ENCODE data around the gene SORCS3. TPM values are rescaled to one million over a fixed set of nuclear protein-coding genes. Genes with fewer than 3 reads are reported as not detected.

Gene SORCS3
- total RNA-seq, 1 experiment from 2014 or later, result not detected

DNA sequence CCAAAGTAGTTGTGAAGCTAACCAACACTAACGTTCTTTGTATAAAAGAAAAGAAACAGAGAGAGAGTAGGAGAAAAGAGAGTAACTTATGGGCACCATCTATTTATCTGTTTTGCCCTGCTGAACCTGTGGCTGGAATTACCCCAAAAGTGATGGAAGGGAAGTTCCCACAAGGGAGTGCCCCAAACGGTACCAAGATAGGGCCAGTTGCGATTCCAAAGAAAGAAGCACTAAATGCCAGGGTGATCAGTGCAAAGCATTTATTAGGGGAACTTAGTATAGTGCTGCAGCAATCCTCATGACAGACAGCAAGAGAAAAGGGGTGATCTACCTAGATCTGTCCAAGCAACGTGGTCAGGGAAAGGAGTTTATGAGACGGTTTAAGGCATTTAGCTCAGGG, 190.2 kb downstream of the SORCS3 start:
- Histone ChIP-seq H3K9me2 (ENCODE audit: insufficient read depth) (no peaks in the 10 kb centered on the region), H3K4me2 (ENCODE audit: low read length) (no peak overlapping the region), H2AFZ (ENCODE audit: low read depth, low read length, poor library complexity, severe bottlenecking) (no peak overlapping the region), H3K9ac (ENCODE audit: low read length) (no peak overlapping the region), H3K9me3 (ENCODE audit: control insufficient read depth in 1 of 2, insufficient read depth in 1 of 2, low read depth in 1 of 2, low read length in 2 of 2) (peaks cover 0 to 3% of the 10 kb centered on the region in 2 experiments; a peak in 1 of 4 replicates), H3K36me3 (ENCODE audit: control insufficient read depth in 1 of 2, insufficient read depth in 2 of 2, low read length in 2 of 2) (no peaks in the 10 kb centered on the region), H3K4me3 (replicated peaks in 1 of 2; ENCODE audit: low read depth in 1 of 2, low read length in 2 of 2) (no peak overlapping the region), H4K20me1 (ENCODE audit: insufficient read depth) (no peaks in the 10 kb centered on the region), H3K4me1 (ENCODE audit: control insufficient read depth in 1 of 2, insufficient read depth in 2 of 2, low read length in 2 of 2) (no peaks in the 10 kb centered on the region), H3K79me2 (ENCODE audit: insufficient read depth, low read length) (no peaks in the 10 kb centered on the region), H3K27ac (ENCODE audit: low read depth, low read length) (no peak overlapping the region), H3K27me3 (ENCODE audit: insufficient read depth, low read length) (peaks cover 87% of the 10 kb centered on the region)
- no TSS peak for BruUV-seq (replicated peaks)
- ATAC-seq (no peak), DNase-seq (ENCODE audit: low read depth, low spot score) (no peak)
- ChIA-PET POLR2A (no interaction called here), RAD21 (ENCODE audit: low non-redundant PET in 1 of 2, low total read pairs in 2 of 2, uncharacterized antibody in 2 of 2, unreplicated experiment in 2 of 2) (no interaction called here), CTCF (no interaction called here)
- intact Hi-C loops (cut with micrococcal nuclease), result no loop called here
- TF ChIP-seq, protein P1, sequence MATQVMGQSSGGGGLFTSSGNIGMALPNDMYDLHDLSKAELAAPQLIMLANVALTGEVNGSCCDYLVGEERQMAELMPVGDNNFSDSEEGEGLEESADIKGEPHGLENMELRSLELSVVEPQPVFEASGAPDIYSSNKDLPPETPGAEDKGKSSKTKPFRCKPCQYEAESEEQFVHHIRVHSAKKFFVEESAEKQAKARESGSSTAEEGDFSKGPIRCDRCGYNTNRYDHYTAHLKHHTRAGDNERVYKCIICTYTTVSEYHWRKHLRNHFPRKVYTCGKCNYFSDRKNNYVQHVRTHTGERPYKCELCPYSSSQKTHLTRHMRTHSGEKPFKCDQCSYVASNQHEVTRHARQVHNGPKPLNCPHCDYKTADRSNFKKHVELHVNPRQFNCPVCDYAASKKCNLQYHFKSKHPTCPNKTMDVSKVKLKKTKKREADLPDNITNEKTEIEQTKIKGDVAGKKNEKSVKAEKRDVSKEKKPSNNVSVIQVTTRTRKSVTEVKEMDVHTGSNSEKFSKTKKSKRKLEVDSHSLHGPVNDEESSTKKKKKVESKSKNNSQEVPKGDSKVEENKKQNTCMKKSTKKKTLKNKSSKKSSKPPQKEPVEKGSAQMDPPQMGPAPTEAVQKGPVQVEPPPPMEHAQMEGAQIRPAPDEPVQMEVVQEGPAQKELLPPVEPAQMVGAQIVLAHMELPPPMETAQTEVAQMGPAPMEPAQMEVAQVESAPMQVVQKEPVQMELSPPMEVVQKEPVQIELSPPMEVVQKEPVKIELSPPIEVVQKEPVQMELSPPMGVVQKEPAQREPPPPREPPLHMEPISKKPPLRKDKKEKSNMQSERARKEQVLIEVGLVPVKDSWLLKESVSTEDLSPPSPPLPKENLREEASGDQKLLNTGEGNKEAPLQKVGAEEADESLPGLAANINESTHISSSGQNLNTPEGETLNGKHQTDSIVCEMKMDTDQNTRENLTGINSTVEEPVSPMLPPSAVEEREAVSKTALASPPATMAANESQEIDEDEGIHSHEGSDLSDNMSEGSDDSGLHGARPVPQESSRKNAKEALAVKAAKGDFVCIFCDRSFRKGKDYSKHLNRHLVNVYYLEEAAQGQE (IDR thresholded peaks at IDR 0.05; ENCODE audit: low read depth), result no peak
- TF ChIP-seq RAD21 (IDR thresholded peaks at IDR 0.05; ENCODE audit: low read depth), result no peak
- TF ChIP-seq, protein P2, sequence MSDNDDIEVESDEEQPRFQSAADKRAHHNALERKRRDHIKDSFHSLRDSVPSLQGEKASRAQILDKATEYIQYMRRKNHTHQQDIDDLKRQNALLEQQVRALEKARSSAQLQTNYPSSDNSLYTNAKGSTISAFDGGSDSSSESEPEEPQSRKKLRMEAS (IDR thresholded peaks at IDR 0.05), result no peak
- no peak for TF ChIP-seq EZH2phosphoT487 (IDR thresholded peaks at IDR 0.05; ENCODE audit: borderline replicate concordance)
- no peak for TF ChIP-seq SIN3A (IDR thresholded peaks at IDR 0.05; ENCODE audit: low read depth)
- TF ChIP-seq TCF7L2 (IDR thresholded peaks at IDR 0.05; ENCODE audit: borderline replicate concordance, extremely low read depth, insufficient read depth, insufficient read length), result no peak
- no peak for TF ChIP-seq EZH2 (IDR thresholded peaks at IDR 0.05)
- TF ChIP-seq FOSL1 (IDR thresholded peaks at IDR 0.05; ENCODE audit: low read depth), result no peak
- TF ChIP-seq YY1 (IDR thresholded peaks at IDR 0.05; ENCODE audit: extremely low read depth, insufficient replicate concordance, low read depth, low read length), result no peak
- no peak for TF ChIP-seq POLR2A (IDR thresholded peaks at IDR 0.05; ENCODE audit: borderline replicate concordance, extremely low read depth, insufficient read depth, insufficient read length)
- no peak for TF ChIP-seq CBX3 (IDR thresholded peaks at IDR 0.05; ENCODE audit: low read depth)
- no peak for TF ChIP-seq EGR1 (IDR thresholded peaks at IDR 0.05; ENCODE audit: low read depth)
- TF ChIP-seq, protein P3, sequence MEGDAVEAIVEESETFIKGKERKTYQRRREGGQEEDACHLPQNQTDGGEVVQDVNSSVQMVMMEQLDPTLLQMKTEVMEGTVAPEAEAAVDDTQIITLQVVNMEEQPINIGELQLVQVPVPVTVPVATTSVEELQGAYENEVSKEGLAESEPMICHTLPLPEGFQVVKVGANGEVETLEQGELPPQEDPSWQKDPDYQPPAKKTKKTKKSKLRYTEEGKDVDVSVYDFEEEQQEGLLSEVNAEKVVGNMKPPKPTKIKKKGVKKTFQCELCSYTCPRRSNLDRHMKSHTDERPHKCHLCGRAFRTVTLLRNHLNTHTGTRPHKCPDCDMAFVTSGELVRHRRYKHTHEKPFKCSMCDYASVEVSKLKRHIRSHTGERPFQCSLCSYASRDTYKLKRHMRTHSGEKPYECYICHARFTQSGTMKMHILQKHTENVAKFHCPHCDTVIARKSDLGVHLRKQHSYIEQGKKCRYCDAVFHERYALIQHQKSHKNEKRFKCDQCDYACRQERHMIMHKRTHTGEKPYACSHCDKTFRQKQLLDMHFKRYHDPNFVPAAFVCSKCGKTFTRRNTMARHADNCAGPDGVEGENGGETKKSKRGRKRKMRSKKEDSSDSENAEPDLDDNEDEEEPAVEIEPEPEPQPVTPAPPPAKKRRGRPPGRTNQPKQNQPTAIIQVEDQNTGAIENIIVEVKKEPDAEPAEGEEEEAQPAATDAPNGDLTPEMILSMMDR (IDR thresholded peaks at IDR 0.05 in 2 of 3, conservative IDR thresholded peaks at IDR 0.05 in 1 of 3; ENCODE audit: borderline replicate concordance in 1 of 3, insufficient read depth in 1 of 3, low read depth in 2 of 3, low read length in 2 of 3), result no peak
- no peak for TF ChIP-seq ZNF274 (IDR thresholded peaks at IDR 0.05; ENCODE audit: low read depth, low read length)
